SH-SY5Y (cell line): ENCODE measurements around the gene SYNGR1.

Experiments used
- GATA2 ChIP-seq: IDR thresholded peaks from 2 replicates; pipeline ENCODE4 v1.6.1; 2011; ENCODE audit warnings: mild to moderate bottlenecking, low read depth, low read length
- GATA3 ChIP-seq: IDR thresholded peaks from 2 replicates; pipeline ENCODE4 v1.6.1; 2011; ENCODE audit warnings: low read depth, mild to moderate bottlenecking, low read length, moderate library complexity

DNA sequence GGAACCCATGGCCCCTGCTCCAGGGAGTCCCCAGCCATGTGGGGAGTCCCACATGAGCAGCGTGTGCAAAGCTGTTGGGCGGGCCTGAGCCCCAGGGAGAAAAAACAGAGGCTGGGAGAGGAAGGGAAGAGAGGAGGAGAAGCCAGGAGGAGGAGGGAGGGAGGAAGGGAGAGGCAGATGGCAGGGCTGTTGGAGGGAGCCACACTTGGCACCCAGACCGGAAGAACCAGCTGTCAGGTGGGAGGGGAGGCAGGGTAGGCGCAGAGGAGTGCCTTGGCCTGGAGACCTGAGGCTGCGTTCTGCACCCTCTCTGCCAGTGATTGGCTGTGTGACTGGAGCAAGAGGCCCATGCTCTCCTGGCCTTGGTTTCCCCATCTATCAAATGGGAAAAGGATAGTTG, 6.7 kb downstream of the SYNGR1 start:
- TF ChIP-seq GATA2: no peak
- TF ChIP-seq GATA3: no peak
